ENCODE results near the gene CAMK2G. TPM values are rescaled to one million over a fixed set of nuclear protein-coding genes. Genes with fewer than 3 reads are reported as not detected.
"Not testable (repeated sequence)": the region's sequence is repeated elsewhere in the genome, so short reads cannot be mapped to it uniquely, and the experiment has no call there.

The CAMK2G gene
- total RNA-seq, 4 donors from 2014 or later, result 72.0 to 131 (median 83.0) TPM

- no peak overlapping the region for H3K27ac ChIP-seq
Observed at GRCh38 chr10:73898730-73899410, 24.5 kb upstream of the CAMK2G start.

GRCh38 chr10:73897693-73898092, 23.3 kb upstream of the CAMK2G start:
- in situ Hi-C loops (cut with MboI; ENCODE audit: low pct_ligation_motif_present in 1 of 4, low pct_unique_long_range_greater_than_20kb in 1 of 4, low sequenced_read_pairs in 3 of 4), result loop anchor here in 2 of 4 donors (10.0 to 25.0 kb wide), 2 partner anchors 187 to 190 kb away; no protein-coding TSS in a partner anchor
- intact Hi-C loops (cut with DNase I; ENCODE audit: low total_unique reads), result no loop called here

More at GRCh38 chr10:73898730-73899410, 24.5 kb upstream of the CAMK2G start:
- Histone ChIP-seq H3K9me3 (no peaks in the 10 kb centered on the region), H3K4me1 (peaks cover 0 to 6% (median 0%) of the 10 kb centered on the region in 4 donors), H3K36me3 (no peaks in the 10 kb centered on the region), H3K4me3 (no peak overlapping the region), H3K27me3 (no peaks in the 10 kb centered on the region)
- no peak for TF ChIP-seq CTCF (IDR thresholded peaks at IDR 0.05)
- TF ChIP-seq POLR2A (IDR thresholded peaks at IDR 0.05), result no peak
- TF ChIP-seq EP300 (IDR thresholded peaks at IDR 0.05; ENCODE audit: low read depth), result no peak
- TF ChIP-seq POLR2AphosphoS5 (IDR thresholded peaks at IDR 0.05), result no peak
- 65 to 74% methylated on average over 2 of the region's 2 CpGs for whole genome bisulfite sequencing, 2 donors (ENCODE audit: low coverage in 1 of 2)
- intact Hi-C loops (cut with DNase I; ENCODE audit: low total_unique reads), result no loop called here
- no peak for DNase-seq
- in situ Hi-C loops (cut with MboI; ENCODE audit: low pct_ligation_motif_present in 1 of 4, low pct_unique_long_range_greater_than_20kb in 1 of 4, low sequenced_read_pairs in 3 of 4), result loop anchor here in 2 of 4 donors (10.0 to 25.0 kb wide), 2 partner anchors 186 to 188 kb away; no protein-coding TSS in a partner anchor

GRCh38 chr10:73895381-73895780, 21.0 kb upstream of the CAMK2G start:
- H3K4me1 ChIP-seq; H3K36me3 ChIP-seq; H3K4me3 ChIP-seq; DNase-seq; intact Hi-C loops (cut with DNase I; ENCODE audit: low total_unique reads); H3K27me3 ChIP-seq; H3K27ac ChIP-seq; H3K9me3 ChIP-seq: not testable (repeated sequence)
- in situ Hi-C loops (cut with MboI; ENCODE audit: low pct_ligation_motif_present in 1 of 4, low pct_unique_long_range_greater_than_20kb in 1 of 4, low sequenced_read_pairs in 3 of 4), result loop anchor here in 2 of 4 donors (10.0 to 25.0 kb wide), 2 partner anchors 189 to 192 kb away; no protein-coding TSS in a partner anchor
- 95 to 97% methylated on average over 3 to 9 of the region's 9 CpGs for WGBS, 2 donors (ENCODE audit: low coverage in 1 of 2)

More at GRCh38 chr10:73897693-73898092, 23.3 kb upstream of the CAMK2G start:
- TF ChIP-seq POLR2AphosphoS5 (IDR thresholded peaks at IDR 0.05), result no peak
- no peak for TF ChIP-seq POLR2A (IDR thresholded peaks at IDR 0.05)
- TF ChIP-seq CTCF (IDR thresholded peaks at IDR 0.05), result no peak
- no peak for TF ChIP-seq EP300 (IDR thresholded peaks at IDR 0.05; ENCODE audit: low read depth)
- WGBS, 2 donors (ENCODE audit: low coverage in 1 of 2), result 92% methylated on average over 1 of the region's 1 CpG; no CpG with 5 or more reads in 1 of the 2 donors
- Histone ChIP-seq H3K27me3 (no peaks in the 10 kb centered on the region), H3K9me3 (no peaks in the 10 kb centered on the region), H3K36me3 (no peaks in the 10 kb centered on the region), H3K4me1 (peaks cover 0 to 6% (median 0%) of the 10 kb centered on the region in 4 donors), H3K27ac (no peak overlapping the region), H3K4me3 (no peak overlapping the region)
- no peak for DNase-seq

- in situ Hi-C loops (cut with MboI; ENCODE audit: low pct_ligation_motif_present in 1 of 4, low pct_unique_long_range_greater_than_20kb in 1 of 4, low sequenced_read_pairs in 3 of 4), result loop anchor here in 2 of 4 donors (10.0 to 25.0 kb wide), 2 partner anchors 190 to 193 kb away; no protein-coding TSS in a partner anchor
- no peak for DNase-seq
- Histone ChIP-seq H3K4me3 (no peak overlapping the region), H3K27me3 (no peaks in the 10 kb centered on the region), H3K4me1 (peaks cover 0 to 5% (median 0%) of the 10 kb centered on the region in 4 donors), H3K36me3 (no peaks in the 10 kb centered on the region), H3K27ac (no peak overlapping the region), H3K9me3 (no peaks in the 10 kb centered on the region)
- 54 to 83% methylated on average over 3 to 6 of the region's 6 CpGs for WGBS, 2 donors (ENCODE audit: low coverage in 1 of 2)
- intact Hi-C loops (cut with DNase I; ENCODE audit: low total_unique reads), result no loop called here
- no peak for TF ChIP-seq POLR2AphosphoS5 (IDR thresholded peaks at IDR 0.05)
Observed at GRCh38 chr10:73894245-73894971, 20.1 kb upstream of the CAMK2G start.

- in situ Hi-C loops (cut with MboI; ENCODE audit: low pct_ligation_motif_present in 1 of 4, low pct_unique_long_range_greater_than_20kb in 1 of 4, low sequenced_read_pairs in 3 of 4), result loop anchor here in 2 of 4 donors (10.0 to 25.0 kb wide), 2 partner anchors 191 to 194 kb away; no protein-coding TSS in a partner anchor
- DNase-seq, result no peak
- H3K36me3 ChIP-seq, result no peaks in the 10 kb centered on the region
- WGBS, 2 donors (ENCODE audit: low coverage in 1 of 2), result 67 to 86% methylated on average over 3 to 8 of the region's 8 CpGs
- intact Hi-C loops (cut with DNase I; ENCODE audit: low total_unique reads), result no loop called here
- H3K27ac ChIP-seq, result no peak overlapping the region
- TF ChIP-seq POLR2A (IDR thresholded peaks at IDR 0.05) (no peak), CTCF (IDR thresholded peaks at IDR 0.05) (no peak), POLR2AphosphoS5 (IDR thresholded peaks at IDR 0.05) (no peak), EP300 (IDR thresholded peaks at IDR 0.05; ENCODE audit: low read depth) (no peak)
- H3K4me1 ChIP-seq, result peaks cover 0 to 8% (median 6%) of the 10 kb centered on the region in 4 donors
- no peaks in the 10 kb centered on the region for H3K27me3 ChIP-seq
- H3K4me3 ChIP-seq, result no peak overlapping the region
- H3K9me3 ChIP-seq, result no peaks in the 10 kb centered on the region
Observed at GRCh38 chr10:73893426-73893825, 19.1 kb upstream of the CAMK2G start.
